BJ (cell line): ENCODE measurements around the gene B3GNT3. TPM values are rescaled to one million over a fixed set of nuclear protein-coding genes. Genes with fewer than 3 reads are reported as not detected.

Experiments
- CTCF ChIA-PET: fragments of 350-600 bp; formaldehyde crosslinking; extraction: SDS; loops from one replicate; lab custom pipeline; 2021; ENCODE audit warnings: antibody characterized with exemption, inconsistent platforms; lab: Yijun Ruan, JAX
- POLR2A ChIA-PET: fragments of 300-600 bp; sonication (Branson Sonifier 250); formaldehyde crosslinking; extraction: SDS; loops from one replicate; lab custom pipeline; 2021; ENCODE audit warnings: antibody characterized with exemption; lab: Charles Lee
- DNase-seq: peaks from one replicate; pipeline ENCODE4 v3.0.0-alpha.2; 2011; ENCODE audit warnings: low read depth
- H3K27me3 ChIP-seq: 2 replicates; pipeline ENCODE4 v1.6.0; 2011; ENCODE audit warnings: low read length; ENCODE audit not compliant: control insufficient read depth, insufficient read depth
- H3K36me3 ChIP-seq: 2 replicates; pipeline ENCODE4 v1.5.1; 2011; ENCODE audit warnings: low read length; ENCODE audit not compliant: control insufficient read depth, insufficient read depth
- H3K4me3 ChIP-seq: 2 replicates; pipeline ENCODE4 v1.5.1; 2011; ENCODE audit warnings: low read depth, mild to moderate bottlenecking, control low read depth, low read length
- CTCF ChIP-seq: IDR thresholded peaks from 2 replicates; pipeline ENCODE4 v1.5.1; 2011; ENCODE audit warnings: low read depth, mild to moderate bottlenecking, control low read depth, inconsistent platforms, low read length, moderate library complexity; ENCODE audit not compliant: insufficient read depth
- polyA plus RNA-seq: library from polyadenylated mRNA; depleted of rRNA; stranded (reverse); fragments of >200 nt; gene quantifications from 2 replicates; pipeline ENCODE4 v1.2.3, GENCODE V29; 2011

B3GNT3 gene
- polyA plus RNA-seq, 1 experiment: not detected

- no peak for DNase-seq
- no peak for TF ChIP-seq CTCF
- Histone ChIP-seq H3K27me3 (peaks cover 2% of the 10 kb centered on the region; the same call in 1 of the 2 replicates), H3K4me3 (no peak overlapping the region), H3K36me3 (no peaks in the 10 kb centered on the region)
- ChIA-PET CTCF (interaction anchor here (0.7 to 2.8 kb wide), 4 partner anchors 8 to 964 kb away, joined by 3 to 19 read pairs (median 4); no protein-coding TSS in a partner anchor), POLR2A (no interaction called here)
Observed at GRCh38 chr19:17754634-17755442, 40.1 kb upstream of the B3GNT3 start.

GRCh38 chr19:17755443-17755890 is 39.5 kb upstream of the B3GNT3 start:
- POLR2A ChIA-PET: no interaction called here
- no peak for TF ChIP-seq CTCF
- Histone ChIP-seq H3K36me3 (no peaks in the 10 kb centered on the region), H3K27me3 (peaks cover 2% of the 10 kb centered on the region; the same call in 1 of the 2 replicates), H3K4me3 (no peak overlapping the region)
- CTCF ChIA-PET: interaction anchor here (0.7 to 2.8 kb wide), 3 partner anchors 11 to 963 kb away, joined by 3 to 19 read pairs (median 3); no protein-coding TSS in a partner anchor
- DNase-seq: no peak

- Histone ChIP-seq H3K36me3 (no peaks in the 10 kb centered on the region), H3K27me3 (peaks cover 2% of the 10 kb centered on the region), H3K4me3 (no peak overlapping the region)
- ChIA-PET CTCF (interaction anchor here (2.8 kb wide), 1 partner anchor 10 kb away, joined by 19 read pairs; no protein-coding TSS in a partner anchor), POLR2A (no interaction called here)
- TF ChIP-seq CTCF: no peak
- DNase-seq: no peak
Observed at GRCh38 chr19:17755977-17756670, 38.8 kb upstream of the B3GNT3 start.

- no peak for TF ChIP-seq CTCF
- POLR2A ChIA-PET: no interaction called here
- Histone ChIP-seq H3K36me3 (no peaks in the 10 kb centered on the region), H3K27me3 (peaks cover 2% of the 10 kb centered on the region), H3K4me3 (no peak overlapping the region)
- no peak for DNase-seq
- CTCF ChIA-PET: interaction anchor here (1.3 kb wide), 1 partner anchor 9 kb away, joined by 5 read pairs; no protein-coding TSS in a partner anchor
Observed at GRCh38 chr19:17757125-17757524, 37.8 kb upstream of the B3GNT3 start.

GRCh38 chr19:17758515-17758914 is 36.4 kb upstream of the B3GNT3 start:
- POLR2A ChIA-PET: no interaction called here
- no peak for TF ChIP-seq CTCF
- Histone ChIP-seq H3K4me3 (no peak overlapping the region), H3K36me3 (no peaks in the 10 kb centered on the region), H3K27me3 (peaks cover 2% of the 10 kb centered on the region)
- CTCF ChIA-PET: no interaction called here
- DNase-seq: no peak
